ENCODE measurements around the gene TF.

The TF gene

DNA sequence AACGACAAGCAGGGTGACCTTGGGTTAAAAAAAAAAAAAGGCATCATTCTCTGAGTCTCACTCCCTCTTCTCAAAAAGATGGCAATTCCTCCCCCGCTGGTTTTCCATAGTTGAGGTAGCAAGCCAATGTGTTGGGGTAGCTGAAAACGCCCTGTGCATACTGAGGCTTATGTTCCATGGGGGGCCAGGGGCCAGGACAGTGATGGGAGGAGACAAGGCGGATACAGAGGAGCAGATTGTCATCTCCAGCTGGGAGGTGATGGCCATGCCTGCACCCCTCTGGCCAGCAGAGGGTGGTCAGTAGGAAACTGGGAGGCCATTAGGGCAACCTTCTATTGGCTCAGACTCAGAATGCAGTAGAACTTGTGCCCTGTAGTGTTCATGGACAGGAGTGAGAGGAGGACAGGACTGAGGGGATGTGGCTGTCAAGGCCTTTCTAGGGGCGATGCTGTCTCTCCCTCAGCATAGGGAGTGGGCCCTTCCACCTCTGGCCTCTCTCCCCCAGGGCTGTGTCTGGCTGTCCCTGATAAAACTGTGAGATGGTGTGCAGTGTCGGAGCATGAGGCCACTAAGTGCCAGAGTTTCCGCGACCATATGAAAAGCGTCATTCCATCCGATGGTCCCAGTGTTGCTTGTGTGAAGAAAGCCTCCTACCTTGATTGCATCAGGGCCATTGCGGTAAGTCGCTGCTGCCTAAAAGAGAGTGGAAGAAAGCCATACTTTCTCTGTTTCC, 1.9 kb downstream of the TF start:
- DNase-seq = no peak

DNA sequence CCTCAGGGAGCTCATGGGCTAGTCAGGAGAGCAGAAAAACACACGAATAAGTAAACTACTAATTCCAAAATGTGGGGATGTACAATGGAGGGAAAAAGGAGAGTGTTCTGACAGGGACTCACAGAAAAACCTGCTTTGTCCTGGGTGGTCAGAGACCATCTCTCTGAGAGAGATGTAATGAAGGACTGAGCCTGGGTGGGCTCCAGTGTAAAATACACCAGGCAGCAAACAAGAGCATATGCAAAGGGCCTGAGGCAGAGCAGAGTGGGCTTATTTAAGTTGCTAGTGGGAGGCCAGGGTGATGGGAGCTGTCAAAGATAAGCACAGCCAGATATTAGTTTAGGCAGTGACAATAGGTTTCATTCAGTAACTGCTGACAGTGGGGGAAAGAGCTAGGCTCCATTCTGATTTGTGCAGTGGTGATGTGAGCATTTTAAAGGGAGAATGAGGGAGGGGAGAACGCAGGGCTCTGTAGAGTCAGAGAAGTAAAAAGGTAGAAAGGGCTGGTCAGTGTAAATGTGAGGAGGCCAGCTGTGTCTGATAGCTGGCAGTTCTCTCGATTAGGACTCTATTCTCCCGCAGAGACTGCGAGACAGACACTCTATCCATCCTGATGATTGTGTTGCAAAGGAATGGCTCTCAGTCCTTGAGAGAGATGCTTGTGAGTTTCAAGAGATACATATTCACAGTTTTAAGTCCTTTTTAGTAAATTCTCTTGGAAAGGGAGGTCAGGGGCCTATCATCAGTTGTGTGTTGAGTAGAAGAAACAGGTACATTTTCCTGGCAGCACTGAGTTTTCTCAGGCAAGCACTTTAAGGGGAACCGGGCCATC, 3.5 kb downstream of the TF start:
- no peak for DNase-seq

DNA sequence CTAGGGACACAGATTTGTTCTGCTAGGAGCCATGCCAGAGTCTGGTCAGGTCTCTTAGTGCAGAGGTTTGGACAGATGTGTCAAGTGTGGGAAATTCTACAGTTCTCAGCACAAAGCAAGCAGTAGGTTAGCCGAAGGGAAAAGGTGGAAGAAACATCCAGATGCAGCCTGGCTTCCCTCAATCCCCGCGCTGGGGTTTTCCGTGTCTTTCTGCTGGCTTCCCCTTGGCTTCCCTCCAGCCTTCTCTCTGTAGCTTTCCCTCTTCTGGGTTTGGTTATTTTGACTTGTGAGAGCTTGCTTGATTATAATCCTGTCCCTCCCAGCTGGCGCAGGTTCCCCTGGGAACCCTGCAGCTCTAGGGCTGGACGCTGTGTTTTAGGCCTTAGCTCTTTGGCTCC, 4.1 kb downstream of the TF start:
- no peak for DNase-seq

DNA sequence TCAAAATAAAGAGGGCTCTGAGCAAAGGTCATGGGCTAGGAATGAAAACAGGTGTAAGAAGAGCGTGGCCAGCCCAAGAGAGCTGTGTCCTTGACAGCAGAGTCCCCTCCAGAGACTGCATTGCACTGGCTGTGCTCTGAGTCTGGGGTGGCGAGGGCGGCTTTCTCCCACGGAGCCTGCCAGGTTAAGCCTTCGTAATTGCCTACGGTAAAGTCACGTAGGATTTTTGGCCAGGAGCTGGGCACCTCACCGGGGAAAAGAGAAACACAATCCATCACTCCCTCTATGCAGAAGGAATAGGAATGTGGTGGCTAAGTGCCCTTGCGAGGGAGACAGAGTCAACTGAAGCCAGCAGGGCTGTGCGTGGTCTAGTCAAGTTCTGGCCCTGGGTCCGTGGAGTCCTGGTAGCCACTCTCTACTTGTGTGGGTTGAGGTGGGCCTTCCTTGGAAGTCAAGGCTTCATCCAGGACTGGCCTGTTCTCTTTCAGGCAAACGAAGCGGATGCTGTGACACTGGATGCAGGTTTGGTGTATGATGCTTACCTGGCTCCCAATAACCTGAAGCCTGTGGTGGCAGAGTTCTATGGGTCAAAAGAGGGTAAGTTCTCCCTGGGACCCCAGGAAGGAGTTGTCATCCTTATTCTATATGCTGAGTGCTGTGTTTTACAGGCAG, 7.0 kb downstream of the TF start:
- no peak for DNase-seq

DNA sequence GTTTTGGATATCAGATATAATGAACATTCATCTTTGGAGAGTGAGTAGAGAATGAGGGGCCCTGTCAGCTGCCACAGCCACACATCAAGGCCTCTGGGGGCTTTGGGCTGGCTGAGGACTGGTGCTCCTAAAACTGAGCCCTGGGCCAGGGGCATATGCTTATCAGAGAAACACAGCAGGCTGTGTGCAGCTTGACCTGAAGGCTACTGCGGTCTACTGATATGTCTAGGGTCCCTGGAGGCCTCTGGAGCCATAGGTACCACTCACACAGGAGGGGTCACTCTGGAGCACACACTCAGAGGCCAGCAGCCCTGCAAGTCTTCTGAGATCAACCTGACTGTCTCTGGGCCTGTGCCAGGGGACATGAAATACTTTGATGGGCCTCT, 7.6 kb downstream of the TF start:
- no peak for DNase-seq

DNA sequence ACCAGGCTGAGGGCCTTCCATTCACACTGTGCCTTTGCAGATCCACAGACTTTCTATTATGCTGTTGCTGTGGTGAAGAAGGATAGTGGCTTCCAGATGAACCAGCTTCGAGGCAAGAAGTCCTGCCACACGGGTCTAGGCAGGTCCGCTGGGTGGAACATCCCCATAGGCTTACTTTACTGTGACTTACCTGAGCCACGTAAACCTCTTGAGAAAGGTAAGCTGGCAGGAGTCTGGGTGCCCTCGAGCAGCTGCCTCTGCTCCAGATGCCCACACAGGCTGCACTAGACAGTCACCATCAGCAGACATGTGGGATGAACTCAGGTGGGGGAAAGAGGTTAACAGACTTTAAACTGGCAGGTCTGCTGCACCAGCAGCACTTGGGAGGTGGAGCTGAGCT, 8.3 kb downstream of the TF start:
- DNase-seq = no peak

DNA sequence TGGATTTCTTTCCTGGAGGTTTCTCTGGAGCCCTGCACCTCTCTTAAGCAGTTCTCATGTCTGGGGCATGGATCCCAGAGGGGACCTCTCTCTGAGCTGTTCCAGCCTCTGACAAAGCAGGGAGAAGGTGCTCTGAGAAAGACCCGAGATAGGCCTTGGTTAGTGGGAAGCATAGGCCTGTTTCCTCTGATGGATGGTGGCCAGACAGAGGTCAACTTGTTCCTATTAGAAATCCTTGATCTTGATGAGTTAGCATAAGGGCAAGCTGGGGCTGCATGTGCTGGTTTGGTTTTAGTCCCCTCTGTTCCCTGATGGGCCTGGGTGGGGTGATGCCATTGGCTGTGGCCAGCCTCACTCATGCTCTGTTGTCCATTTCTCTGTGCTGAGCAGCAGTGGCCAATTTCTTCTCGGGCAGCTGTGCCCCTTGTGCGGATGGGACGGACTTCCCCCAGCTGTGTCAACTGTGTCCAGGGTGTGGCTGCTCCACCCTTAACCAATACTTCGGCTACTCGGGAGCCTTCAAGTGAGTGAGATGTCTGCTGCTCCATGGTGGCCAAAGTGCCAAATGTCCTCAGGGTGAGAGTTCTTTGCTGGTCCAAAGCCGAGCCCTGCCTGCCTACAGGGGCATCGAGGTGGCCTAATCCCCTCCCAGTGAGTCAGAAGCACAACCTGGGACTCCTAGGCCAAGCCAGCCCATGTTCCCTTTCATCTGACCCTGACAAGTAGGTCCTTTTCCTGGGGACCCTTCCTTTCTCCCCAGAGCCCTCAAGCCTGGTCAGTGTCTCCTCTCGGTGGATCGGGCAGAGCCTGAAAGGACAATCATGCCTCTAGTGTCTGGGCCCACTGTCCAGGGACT, 9.0 kb downstream of the TF start:
- no peak for DNase-seq

DNA sequence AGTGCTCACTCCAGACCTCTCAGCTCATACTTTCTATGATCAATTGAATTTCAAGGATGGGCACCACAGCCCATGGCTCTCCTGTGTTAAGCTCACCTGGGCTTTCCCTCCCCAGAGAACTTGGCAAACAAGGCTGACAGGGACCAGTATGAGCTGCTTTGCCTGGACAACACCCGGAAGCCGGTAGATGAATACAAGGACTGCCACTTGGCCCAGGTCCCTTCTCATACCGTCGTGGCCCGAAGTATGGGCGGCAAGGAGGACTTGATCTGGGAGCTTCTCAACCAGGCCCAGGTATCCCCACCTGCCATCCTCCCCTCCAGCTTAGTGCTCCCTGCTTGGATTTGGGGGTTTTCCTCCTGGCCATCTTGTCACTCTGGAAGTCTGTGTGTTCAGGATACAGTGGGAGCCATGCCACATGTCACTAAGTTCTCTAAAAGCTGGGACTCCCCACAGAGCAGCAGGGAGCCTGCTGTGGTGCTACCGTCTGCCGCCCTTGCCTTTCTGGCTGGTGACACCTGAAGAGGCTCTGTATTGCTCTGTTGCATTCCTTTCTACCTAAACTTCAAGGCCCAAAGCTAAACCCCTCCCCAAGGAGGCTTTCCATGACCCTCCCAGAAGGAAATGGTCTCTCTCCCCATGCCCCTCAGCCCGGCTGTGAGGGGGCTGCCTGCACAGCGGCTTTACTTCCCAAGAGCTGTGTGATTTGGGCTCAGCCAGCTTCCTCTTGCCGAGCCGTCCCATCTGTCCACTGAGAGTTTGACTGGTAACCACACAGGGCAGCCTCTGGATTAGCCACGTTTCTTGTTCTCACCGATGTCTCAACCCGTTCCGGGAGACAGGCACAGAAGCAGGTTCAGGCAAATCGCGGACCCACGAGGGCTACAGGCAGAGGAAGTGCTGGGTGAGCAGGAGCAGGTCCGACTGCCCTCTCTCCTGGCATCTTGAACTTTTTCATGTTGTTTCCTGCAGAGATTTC, 10.8 kb downstream of the TF start:
- DNase-seq = no peak

DNA sequence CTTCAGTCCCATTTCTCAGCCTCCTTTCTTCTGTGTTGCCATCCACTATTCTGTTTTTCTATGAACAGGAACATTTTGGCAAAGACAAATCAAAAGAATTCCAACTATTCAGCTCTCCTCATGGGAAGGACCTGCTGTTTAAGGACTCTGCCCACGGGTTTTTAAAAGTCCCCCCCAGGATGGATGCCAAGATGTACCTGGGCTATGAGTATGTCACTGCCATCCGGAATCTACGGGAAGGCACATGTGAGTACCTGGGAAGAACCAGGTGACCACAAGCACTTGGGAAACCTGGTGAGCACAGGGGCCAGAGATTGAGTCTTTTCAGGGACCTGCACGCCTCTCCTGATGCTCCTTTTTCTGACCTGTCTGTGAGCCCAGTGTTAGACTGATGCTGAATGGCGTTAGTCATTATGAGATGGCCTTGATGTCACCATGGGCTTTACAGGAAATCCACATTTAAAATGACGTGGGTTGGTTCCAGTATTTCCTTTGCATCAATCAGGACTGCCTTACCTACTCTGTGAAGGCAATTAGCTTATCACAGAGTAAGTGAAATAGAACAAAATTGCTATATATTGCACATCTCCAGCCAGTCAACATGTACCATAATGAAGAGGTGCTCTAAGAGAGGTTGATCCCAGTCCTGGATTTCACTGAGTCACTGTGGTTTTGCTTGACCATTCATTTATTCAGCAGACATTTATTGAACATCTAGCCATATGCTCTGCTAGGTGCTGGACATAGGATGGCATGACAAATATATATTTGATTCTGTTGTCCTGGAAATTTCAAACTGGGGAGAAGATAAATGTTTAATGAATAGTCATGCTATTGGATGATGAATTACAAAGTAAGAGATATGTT, 11.7 kb downstream of the TF start:
- no peak for DNase-seq

DNA sequence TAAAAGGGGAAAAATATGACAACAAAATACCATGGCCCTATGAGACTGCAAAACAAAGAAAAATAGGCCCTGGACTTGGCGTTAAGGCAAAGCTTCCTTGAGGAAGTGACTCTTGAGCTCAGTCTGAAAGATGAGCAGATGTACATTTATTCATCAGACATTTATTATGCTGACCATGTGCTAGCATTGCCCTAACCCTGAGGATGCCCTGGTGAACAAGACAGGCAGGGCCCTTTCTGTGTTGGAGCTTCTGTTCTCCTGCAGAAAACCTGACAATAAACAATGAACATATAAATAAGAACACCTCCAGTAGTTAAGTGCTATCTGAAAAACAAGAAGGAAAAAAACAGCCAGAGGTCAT, 12.4 kb downstream of the TF start:
- DNase-seq = no peak

DNA sequence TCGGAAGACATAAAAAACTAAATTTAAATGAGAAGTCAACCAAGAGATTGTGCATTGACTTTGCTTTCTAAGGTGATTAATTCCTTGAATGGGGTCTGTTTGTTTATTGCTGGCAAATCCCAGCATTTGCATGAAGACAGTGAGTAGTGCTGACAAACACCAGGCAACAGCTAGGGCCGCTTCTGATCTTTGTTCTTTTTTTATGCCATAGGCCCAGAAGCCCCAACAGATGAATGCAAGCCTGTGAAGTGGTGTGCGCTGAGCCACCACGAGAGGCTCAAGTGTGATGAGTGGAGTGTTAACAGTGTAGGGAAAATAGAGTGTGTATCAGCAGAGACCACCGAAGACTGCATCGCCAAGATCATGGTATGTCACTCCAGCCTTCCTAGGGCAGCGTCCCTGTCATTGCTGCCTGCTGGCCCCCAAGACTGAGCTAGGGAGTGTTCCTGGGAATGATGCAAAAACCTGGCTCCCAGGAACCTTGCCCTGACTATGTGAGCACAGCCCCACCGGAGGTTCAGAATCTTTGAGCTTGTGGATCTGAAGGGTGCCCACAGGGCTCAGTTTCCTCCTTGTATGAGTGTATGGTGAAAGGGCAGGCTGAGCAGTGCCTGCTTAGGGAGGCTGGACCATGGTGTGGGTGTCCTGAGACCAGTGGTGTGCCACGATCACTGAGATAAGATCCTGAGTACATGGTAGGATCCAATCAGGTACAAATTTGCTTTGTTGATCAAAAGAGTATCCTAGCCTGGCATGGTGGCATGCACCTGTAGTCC, 13.0 kb downstream of the TF start:
- no peak for DNase-seq

DNA sequence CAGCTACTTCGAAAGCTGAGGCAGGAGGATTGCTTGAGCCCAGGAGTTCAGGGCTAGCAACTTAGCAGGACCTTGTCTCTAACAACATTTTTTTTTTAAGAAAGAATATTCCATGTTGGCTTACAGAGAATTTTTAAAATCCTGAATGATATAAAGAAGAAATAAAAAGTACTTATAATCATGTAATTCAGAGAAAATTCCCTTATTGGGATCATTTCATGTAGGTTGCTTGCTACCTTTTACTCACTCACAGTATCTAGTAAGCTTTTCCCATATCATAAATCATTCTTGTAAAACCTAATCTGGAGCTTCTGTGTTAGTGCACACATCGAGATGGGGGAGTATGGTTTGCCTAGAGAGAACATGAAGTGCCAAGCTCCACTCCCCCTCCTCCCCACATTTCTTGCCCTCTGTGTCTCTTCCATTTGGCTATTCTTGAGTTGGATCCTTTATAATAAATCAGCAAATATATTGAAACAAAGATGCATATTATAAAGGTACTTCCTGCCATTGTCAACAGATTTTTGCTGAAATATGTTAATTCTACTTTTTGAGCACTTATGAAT, 13.6 kb downstream of the TF start:
- DNase-seq = no peak

DNA sequence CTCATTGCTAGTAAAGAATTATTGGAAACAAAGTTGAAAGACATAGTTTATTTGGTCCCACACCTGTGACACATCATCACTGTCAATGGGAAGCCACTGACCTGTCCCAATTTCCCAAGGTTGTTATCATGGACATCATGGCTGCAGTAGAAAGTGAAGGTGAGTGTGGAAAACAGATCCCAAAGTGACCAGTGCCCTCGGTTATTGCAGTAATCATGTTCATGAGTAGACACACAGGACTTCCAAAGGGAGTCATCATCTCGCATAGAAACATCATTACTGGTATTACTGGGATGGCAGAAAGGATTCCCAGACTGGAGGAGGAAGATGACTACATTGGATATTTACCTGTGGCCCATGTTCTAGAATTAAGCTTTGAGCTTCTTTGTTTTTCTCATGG, 14.7 kb downstream of the TF start:
- DNase-seq = no peak

DNA sequence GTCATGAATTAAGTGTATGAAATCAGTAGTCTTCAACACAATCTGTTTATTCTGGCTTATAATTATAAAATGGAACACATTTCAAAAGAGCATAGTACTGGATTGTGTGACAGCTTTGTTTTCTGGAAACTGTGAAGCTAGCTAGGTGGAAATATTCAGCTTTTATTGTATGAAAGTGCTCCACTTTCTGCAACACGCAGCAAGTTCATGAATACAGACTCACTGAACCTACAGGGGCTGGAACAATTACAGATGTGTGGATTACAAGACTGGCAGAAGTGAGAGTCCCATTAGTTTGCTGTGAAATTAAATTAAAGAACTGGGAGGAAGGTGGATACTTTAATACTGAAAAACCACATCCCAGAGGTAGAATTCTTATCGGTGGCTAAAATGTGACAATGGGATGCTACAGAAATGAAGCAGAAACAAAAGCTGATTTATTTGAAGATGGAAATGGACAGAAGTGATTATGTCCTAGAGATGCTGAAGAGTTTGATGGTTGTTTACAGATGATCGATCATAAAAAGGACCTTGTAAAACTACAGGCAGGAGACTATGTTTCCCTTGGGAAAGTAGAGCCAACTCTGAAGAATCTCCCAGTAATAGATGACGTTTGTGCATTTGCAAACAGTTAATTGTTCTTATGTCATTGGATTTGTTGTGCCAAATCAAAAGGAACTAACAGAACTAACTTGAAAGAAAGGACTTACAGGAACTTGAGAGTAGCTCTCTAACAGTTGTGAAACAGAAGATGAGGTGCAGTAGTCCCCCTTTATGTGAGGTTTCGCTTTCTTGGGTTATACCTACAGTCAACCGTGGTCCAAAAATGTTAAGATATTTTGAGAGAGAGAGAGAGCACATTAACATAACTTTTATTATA, 15.7 kb downstream of the TF start:
- no peak for DNase-seq

DNA sequence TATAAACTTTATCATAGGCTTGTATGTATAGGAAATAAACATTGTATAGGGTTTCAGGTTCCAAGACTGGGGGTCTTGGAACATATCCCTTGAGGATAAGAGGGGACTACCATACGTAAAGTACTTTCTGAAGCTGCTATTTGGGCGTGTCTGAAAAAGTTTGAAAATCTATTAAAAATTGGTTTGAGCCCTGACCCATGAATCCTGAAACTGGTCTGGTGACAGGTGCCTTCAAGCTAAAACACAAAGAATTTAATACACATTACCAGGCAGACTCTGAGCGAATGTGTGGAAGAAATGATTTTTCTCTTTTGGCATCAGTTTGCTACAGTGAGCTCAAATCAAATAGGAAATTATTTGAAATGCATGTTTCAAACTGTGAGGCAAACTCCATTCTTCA, 16.3 kb downstream of the TF start:
- no peak for DNase-seq

DNA sequence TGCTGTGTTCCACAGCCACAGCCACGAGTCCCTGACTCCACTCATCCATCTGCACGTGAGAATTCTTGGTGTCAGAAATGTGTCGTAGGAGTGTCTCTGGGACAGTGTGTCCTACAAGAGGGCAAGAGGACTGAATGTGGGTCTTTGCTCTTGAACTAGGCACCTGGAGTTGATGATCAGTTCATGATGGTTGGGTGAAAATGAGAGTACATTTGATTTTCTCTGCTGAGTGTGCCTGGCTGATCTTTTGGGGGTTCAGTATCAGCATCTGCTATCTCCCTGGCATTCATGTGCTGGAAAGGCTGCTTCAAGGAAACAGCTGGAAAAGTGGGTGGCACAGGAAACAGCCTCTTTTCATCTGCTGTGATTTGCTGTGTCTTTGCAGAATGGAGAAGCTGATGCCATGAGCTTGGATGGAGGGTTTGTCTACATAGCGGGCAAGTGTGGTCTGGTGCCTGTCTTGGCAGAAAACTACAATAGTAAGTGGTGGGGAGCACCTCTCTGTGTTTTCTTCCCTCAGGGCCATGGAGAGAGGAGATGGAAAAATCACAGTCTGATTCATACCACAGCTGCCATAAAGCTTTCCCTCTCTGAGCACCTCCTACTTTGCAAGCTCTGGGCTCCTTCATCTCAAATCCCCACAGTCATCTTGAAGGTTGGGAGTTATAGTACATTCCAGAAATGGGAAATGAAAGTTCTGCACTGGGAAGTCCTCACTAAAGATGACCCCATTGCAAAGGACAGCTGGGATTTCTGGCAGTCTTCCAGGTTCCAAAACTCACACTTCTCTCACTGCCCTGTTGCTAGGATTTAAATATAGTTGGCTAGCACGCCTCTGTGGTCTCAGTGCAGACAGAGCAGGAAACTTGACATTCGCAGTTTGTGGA, 17.8 kb downstream of the TF start:
- DNase-seq = no peak

DNA sequence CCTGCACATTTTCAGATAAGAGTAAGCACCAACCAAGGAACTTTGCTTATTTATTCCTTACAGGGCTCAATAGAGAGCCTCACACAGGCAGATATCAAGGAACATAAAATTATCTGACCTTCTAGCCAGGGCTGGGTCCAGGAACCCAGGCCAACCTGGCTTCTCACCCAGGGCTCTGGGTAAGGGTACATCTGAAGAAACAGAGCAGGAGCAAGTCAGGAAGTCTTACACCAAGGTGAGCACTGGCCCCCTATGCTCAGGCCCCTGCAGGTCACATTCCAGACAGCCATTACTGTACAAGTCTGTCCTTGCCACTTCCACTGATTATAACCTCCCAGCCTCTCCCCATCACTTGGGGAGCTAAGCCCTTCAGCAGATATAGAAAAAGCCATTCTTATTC, 19.1 kb downstream of the TF start:
- no peak for DNase-seq
